Middle frontal gyrus (tissue), 1 donor: ENCODE results near the gene PGM5.

ENCODE experiments used
- DNase-seq: peaks from one replicate; pipeline ENCODE4 v3.0.0-alpha.2; 2015; ENCODE audit warnings: low spot score; ENCODE audit errors: extremely low spot score

The PGM5 gene

DNA sequence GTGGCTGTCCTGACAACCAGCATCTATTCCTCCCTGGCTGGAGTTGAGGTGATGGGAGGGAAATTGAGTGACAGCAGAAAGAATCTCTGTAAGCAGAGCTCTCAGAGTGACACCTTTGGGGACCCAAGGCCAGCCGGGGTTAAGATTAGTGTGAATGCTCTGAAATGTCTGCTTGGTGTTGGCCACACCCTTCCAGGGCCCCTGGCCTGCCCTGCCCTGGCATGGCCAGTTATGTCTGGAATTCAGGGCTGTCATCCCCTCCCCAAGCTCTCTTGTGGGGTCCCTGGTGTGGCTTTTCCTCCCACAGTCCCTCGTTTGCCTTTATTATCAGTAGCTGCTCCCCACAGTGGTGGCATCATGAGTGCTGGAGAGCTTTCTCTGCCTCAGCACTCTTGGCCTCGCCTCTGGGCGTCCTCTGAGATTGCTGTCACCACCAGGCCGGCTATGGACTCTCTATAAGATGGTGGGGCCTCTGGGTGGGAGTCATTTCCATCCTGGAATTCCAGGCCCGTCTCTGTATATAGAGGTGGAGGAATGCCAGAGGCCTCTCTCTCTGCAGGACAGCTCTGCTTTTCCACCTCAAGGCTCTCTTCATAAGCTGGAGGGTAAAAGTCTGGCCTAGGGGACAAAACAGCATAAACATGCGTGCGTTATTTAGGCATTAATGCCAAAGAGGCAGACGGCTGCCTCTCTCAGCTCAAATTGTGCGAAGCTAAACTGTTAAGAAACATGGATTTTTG, 180.6 kb downstream of the PGM5 start:
- no peak for DNase-seq

DNA sequence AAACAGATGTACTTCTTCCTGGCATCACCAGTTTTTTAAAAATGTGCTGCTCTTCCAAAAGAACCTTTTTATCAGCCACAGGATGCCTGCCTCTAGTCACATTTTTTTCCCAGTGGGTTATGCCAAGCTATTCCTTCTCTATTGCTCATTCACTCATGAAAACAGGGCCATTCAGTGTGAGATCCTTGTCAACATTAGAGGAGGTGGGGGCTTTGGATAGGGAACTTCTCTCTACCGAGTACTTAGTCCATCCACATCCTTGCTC, 181.1 kb downstream of the PGM5 start:
- no peak for DNase-seq

DNA sequence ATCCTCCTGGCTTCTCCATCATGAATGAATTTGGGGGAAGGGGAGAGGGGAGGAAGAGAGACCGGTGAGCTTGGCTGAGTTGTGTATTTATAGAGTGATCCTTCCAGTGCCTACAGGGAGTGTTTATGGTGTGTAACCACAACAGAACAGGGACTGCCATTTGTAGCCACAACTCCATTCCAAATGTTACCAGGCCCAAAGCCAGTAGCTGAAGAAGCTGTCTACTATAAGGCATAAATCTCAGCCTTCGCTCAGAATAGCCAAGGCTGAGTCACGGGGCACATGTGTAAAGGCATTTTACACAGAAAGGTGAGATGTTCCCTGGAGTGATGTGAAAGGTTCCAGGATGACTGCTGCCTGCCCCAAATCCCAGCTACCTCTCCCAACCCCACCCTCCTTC, 181.8 kb downstream of the PGM5 start:
- no peak for DNase-seq

DNA sequence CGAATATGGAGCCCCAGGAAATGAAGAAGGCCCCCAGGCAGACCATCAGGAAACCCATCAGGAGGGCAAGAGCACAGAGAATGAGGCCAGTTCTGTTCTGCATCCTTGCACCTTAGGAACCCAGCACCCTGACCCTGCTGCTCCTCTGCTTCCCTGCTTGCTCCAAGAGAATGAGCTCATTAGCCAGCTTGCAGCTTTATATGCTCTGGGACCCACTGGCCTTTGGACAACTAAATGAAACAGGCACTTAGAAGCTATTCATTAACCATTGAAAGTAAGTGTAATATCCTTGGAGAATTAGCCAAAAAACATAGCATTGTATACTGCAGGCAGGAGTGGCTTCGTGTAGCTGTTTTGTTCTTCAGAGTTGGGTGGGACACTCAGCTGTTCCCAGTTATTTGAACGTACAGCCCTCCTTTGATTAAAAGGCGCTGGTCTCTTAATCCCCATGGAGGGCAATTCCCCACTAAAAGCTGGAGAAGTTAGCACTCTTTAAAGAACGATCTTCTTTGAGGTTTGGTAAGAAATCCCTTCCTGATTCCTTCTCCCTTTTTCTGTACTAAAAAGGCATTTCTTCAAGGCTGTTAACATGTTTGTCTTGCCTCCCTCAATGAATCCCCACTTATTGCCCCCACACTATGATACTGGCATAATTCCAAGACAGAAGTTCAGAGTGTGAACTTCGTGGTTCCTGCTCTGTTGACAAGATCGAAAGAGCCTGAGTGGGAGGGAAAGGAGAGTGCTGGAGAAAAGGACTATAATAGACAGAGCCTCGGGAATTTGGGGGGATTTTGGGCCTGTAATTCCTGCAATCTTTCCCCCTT, 184.5 kb downstream of the PGM5 start, which contains the start of gene TMEM252:
Gene TMEM252 (minus strand): TSS at position 172 of the 824 bp plus-strand sequence. CDS start 69 bp downstream, at position 103.
- DNase-seq: no peak

DNA sequence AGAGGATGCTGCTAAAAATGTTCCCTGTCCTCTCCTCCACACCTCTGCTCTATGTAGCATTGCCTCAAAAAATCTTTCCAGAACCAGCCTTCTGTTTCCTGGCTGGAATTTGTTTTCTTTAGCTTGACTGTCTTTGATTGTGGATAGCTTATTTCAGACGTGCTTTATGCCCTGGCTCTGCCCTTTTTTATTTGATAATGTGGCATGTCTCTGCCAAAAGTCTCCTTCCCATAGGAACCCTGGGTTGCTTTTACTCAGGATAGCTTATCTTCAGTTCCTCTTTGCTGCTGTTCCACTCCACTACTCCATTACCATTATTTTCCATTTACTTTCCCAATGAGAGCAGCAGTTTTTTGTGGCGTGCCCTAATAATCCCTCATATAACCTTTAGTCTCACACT, 185.2 kb downstream of the PGM5 start:
- DNase-seq: no peak

DNA sequence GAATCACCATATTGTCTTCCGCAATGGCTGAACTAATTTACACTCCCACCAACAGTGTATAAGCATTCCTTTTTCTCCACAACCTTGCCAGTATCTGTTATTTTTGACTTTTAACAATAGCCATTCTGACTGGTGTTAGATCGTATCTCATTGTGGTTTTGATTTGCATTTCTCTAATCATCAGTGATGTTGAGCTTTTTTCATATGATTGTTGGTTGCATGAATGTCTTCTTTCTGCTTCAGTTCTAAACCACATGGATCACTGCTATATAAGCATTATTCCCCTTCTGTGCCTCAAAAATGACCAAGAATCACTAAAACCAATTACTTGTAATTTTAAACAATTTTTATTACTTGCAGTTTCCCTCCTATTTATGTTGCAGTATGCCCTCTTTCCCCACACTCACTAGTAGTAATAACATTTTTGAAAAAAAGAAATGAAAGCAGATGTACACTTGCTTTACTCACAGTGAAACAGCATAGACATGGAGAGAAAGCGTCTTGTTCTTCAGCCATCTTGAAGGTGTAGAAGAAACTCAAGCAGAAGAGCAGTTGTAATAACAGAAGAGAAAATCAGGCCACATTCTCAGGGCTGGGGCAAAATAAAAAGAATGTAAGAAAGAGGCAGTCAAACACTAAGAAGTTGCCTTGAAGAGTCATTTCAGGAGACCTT, 188.8 kb downstream of the PGM5 start:
- no peak for DNase-seq

DNA sequence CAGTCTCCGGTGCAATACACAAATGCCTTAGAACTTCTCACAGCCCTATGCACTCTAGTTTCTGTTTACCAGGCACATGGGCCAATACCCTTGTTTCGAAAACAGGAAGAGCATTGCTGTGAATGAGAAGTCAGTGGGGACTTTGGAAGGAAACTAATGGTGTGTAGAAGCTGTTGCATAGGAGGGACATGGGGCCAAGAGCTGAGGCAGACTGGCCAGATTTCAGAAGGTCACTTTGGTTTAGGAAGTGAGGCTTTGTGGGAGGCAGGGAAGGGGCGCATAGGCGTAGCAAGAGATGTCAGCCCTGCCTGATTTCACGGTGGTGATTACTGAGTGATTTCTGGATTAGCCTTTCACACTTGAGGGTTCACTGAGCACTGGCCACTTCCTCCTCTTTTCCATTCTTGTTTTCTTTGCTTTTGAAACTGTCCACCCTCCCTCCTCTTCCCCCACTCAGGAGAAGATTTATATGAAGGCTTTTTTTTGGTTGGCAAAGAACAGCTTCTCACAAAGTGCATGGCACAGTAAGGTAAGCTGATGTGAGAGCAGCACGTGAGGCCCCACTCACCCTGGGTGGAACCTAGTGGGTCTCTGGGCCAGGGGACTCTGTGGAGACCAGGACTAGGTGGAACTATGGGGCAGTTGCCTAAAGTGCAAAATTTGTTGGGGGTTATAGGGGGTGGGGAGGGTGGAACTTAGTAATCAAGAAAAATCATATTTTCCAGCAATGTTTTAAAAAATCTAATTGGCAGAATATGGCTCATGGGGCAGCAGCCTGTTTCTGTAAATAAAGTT, 190.4 kb downstream of the PGM5 start:
- no peak for DNase-seq

DNA sequence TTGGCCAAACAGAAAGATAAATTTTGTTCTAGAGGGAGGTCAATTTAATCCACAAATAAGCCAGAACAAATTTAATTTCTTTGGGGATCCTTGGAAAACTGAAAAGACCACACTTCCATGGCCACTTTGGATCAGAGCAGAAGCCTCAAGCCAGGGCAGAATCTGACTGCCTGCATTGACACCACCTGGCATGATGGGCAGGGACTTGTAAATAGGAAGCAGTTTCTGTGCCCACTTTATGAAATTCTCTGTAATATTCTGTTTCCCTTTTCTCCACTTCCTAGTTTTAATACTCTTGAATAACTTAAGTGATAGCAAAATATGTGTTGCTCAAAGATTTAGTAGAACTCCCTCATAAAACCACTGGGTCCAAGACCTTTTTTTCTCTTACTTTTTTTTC, 191.0 kb downstream of the PGM5 start:
- DNase-seq: no peak

DNA sequence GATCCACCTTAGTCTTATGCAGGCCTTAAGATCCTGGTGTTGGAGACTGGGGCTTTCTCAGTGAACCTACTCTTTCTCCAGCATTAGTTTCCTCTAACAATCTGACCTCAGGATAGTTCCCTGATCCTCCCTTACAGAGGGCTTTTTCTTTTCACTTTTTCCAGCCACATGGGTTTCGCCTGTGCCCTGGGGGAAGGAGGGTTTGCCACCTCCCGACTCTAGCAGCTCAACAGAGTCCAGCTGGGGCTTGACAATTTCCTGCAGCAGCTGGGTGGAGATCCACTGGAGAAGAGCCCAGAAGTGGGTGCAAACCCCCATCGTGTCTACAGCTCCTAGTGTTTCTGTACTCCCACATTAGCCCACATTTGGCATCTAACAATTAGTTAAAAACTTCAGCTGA, 191.8 kb downstream of the PGM5 start:
- DNase-seq: no peak

DNA sequence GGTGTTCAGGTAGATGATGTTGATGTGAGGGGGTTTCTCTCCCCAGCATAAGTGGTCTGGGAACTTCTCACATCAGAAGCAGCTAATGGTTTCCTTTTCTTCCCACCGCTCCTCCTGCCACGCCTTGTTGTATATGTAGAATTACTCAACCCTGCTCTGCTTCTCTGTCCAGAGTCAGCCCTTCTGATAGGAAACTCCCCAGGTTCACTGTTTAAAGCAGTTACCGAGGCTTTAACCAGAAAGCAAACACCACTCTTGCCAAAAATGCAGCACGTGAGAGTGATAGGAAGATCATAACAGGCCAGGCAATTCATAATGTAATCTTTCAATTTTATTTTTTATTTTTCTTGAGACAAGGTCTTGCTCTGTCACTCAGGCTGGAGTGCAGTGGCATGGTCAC, 194.8 kb downstream of the PGM5 start:
- DNase-seq: no peak

DNA sequence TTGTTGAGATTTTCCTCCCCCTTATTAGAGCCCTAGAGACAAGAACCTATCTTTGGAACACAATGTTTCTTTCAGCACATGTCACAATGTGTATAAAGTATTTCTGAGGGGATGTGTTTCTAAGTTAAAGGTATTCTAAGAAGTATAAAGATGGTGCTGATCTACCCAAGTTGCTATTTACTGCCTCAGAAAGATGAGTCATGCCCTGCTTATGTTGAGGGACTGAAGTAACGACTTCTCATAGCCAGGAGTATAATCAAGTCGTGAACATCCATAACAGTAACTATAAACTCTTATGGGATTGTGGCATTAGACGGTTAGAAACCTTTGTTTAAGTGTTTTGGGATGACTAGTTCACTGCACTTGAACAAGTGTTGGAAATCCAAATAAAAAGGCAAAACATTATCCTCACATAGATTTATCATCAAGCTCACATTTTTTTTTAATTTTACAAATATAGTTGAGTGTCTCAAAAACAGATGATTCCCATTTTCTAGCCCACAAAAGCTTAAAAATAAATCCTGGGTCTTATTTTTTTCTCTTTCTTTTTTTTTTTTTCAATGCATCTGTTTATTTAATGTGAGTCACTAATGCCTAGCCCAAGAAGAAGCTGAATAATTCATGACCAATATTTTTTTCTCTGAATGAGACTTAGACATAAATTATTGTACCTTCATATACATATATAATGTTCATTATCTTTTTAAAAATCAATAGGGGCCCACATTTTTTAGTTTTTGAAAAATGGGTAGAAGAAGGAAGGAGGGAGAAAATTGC, 196.5 kb downstream of the PGM5 start:
- no peak for DNase-seq

DNA sequence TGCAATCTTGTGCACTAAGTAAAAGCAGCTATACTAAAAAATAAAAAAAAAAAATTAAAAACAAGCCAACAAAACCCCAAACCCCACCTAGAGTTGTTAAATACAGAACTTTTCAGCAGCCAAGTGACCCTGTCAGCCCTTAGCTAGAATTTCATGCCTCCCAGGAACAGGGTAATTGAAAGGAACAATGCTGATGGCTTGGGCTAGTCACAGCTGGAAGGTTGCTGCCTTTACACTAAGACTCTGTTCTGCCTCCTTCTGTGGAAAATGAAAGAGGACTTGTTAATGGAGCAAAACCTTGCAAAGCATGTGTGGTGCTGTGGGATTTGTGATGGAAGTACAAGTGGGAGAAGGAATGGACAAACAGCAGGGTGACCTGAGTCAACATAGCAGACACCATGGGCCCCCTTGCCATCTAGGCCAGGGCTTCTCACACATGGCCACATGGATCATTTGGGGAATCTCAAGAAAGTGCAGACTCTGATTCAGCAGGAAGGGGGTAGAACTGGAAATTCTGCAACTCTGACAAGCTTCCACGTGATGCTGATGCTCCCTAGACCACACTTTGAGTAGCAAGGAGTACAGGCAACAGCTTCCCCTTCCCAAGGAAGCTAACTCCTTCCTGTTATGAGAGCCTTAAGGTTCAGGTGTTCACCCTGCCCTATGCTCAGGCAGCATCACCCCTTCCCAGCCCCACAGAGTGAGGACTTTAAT, 199.2 kb downstream of the PGM5 start:
- no peak for DNase-seq

DNA sequence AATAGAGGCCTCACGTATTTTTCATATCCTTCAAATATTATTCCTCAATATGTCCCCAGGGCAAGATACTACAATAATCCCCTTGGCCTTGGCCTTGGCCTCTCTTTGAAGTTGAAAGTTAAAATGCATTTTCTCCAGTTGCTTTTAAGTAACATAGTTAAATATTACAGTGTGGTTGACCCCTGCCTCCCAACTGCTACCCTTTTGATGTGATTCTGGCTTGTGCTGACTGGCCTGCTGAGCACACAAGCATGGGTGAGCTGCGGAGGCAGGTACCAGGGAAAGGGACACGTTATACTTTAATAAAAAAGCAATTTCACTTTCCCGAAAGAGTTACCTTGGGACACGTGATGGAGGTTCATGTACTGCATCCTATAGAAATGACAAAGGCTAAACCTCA, 202.1 kb downstream of the PGM5 start:
- no peak for DNase-seq

DNA sequence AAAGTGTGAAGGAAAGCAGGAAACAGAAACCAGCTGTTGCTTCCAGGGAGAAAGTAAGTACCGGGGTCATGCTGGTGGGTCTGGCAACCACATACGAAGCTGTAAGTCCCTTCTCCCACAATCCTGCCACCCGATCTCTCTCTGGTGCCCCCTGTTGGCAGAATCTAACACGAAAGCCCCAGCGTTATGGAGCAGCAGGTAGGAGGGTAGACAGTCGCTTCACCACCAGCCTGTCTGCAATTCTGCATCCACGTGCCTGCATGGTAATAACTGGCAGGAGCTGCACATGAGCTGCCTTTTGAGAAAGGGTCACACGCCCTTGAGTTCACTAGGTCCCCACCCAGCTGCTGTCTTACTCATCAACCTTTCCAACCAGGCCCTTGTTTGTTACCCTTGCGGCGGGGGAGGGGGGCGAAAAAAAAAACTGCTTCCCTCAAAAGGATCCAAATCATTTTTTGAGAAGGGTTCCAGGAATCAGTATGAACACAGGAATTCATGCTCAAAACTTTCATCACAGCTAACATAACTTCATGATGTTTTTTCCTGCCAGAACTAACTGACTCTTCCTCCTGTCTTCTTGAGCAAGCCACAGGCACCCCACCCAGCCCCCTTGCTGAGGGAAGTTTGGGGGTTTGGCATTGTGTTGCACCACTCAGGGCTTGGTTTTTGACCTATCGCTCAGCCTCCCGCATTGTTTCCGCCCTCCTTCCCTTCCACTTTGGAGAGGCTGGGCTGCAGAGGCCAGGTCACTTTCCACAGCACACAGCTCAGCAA, 203.8 kb downstream of the PGM5 start:
- no peak for DNase-seq

DNA sequence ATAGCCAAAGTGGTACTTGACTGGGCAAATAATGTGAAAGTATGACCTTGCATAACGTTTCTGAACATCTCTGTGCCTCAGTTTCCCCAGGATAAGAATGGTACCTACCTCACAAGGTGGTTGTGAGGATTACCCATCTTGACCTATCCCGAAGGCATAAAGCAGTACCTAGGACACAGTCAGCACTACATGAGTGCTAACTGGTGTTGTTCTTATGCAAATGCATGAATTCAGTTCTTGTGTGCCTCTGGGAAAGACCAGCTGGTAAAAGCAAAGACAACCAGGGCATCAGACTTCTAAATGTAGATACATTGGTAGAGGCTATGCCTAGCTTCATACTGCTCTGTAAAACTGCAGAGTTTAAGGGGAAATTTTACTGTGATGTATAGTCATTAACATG, 206.1 kb downstream of the PGM5 start:
- no peak for DNase-seq

DNA sequence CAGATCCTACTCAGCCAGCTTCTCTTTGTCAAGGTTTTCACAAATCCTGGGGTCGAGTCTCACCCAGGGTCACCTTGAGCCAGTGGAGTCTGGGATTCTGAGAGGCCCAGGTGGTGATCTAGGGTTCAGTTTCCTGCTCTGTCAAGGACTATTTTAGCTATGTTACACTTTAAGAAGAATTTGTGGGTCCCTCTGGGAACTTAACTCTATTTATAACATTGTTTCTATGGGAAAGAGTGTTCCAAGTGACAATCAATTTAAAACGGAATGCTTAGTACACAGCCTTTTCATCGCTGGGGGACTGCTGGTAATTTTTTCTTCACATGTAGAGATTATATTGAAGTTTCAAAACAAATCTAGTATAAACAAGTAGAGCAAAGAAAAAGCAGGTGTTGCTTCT, 211.2 kb downstream of the PGM5 start:
- no peak for DNase-seq

DNA sequence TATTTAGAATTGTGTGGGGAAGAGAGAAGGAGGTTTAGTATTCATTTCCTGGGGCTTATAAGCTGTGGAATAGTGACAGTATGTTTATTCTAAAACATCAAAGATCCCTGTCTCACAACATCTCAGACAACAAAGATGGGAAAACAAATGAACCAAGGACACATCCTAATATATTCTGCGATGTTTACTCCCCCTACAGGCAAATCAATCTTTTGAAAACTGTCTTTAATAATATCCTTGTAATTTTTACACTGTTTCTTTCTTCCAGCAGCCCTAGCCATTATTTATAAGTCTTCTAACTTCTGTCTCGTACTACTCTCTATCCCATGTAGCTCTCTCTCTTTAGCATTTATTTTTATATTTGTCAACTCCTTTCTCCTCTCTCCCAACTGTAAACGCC, 217.7 kb downstream of the PGM5 start:
- DNase-seq: no peak

DNA sequence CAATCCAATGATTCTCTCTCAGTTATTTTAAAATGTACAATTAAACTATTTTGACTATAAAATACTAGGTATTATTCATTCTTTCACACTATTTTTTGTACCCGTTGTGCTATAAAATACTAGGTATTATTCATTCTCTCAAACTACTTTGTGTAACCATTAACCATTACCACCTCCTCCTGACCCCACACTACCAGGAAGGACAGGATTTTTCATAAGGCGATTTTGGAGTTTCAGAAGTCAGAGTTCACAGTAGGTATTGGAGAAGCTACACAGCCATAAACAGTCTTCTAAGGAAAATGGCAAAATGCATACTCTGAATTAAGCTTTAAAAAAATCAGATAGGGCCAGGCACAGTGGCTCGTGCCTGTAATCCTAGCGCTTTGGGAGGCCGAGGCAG, 219.4 kb downstream of the PGM5 start:
- no peak for DNase-seq

DNA sequence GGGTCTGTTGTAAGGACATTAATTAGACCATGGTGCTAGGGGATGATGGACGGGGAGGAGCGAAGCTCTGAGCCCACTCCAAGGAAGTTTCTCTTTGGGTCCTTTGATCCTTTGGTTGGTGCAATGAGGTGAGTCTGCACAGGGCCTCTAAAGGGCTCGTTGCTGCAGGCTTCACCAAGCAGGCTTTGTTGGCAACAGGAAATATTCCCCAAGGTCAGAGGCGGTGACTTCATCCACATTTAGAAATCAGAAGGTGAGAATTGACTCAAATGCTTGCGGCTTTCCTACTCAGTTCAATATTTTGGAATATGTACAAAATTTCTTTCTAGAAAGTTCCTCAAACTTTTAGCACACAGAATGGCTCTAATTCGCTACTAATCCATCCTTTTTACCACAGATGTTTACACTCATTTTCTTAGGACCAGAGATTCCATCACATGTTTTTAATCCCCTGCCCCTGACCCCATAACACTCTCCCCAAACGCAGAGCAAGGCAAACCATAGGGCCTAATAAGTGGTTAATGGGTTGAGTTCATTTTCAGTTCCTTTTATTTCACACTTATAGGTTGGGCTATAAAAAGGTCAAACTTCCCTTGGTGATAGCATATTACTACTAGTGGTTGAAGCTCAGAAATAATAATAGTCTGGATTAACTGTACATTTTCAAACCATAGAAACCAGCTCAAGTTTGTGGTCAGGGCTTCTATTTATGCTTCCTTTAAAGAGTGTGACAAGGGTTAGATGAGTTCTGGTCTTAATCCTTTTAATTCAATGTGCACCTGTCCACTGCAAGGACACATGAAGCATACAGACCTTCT, 221.6 kb downstream of the PGM5 start:
- DNase-seq: no peak
